OCI-LY3 (cell line): ENCODE results near the gene ACOXL.

ENCODE experiments used
- EZH2phosphoT487 ChIP-seq: fragments of 200-600 bp; shearing (Covaris generic); IDR thresholded peaks from 2 replicates; pipeline ENCODE4 v1.6.1; 2018; ENCODE audit warnings: antibody characterized with exemption, mixed run types, low read depth
- TF ChIP-seq, protein P1 (sequence below): fragments of 200-600, 300-600 bp; sonication (generic); IDR thresholded peaks from 2 replicates; pipeline ENCODE4 v1.5.1; 2014; ENCODE audit warnings: antibody characterized with exemption, low read length, low read depth

DNA sequence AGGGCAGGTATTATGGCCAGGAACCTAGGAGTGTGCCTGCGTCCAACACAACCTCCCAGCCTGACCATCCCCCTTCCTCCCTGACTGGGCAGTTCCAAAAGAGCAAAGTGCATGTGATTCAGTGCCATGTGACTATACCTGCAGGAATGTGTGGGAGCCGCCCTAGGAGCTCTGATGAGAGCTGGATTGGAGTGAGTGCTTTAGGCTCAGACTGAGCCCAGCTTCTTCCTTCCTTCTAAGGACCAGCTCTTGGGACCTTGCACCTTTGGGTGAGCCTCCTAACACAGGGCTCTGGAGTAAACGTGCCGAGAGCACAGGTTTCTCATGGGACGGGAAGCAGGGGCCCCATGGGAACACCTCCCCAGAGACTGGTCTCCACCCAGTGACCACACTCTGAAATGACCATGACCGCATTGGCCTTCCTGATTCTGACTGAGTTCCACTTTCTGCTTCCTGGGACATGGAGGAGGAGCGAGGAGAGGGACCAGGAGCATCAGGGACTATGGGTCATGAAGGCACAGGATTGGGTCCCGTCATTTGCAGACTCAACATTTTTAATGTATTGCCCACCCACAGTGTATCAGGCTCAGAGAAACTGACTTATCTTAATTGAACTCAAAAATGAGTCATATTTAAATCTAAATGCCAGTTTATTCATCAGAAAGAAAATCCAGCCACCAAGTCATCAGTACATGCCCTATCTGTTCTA lies 300.5 kb downstream of the ACOXL start:
- TF ChIP-seq, protein P1, sequence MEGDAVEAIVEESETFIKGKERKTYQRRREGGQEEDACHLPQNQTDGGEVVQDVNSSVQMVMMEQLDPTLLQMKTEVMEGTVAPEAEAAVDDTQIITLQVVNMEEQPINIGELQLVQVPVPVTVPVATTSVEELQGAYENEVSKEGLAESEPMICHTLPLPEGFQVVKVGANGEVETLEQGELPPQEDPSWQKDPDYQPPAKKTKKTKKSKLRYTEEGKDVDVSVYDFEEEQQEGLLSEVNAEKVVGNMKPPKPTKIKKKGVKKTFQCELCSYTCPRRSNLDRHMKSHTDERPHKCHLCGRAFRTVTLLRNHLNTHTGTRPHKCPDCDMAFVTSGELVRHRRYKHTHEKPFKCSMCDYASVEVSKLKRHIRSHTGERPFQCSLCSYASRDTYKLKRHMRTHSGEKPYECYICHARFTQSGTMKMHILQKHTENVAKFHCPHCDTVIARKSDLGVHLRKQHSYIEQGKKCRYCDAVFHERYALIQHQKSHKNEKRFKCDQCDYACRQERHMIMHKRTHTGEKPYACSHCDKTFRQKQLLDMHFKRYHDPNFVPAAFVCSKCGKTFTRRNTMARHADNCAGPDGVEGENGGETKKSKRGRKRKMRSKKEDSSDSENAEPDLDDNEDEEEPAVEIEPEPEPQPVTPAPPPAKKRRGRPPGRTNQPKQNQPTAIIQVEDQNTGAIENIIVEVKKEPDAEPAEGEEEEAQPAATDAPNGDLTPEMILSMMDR = no peak
- TF ChIP-seq EZH2phosphoT487 = no peak
